HG02981 (cell line): Measurements from ENCODE around the gene ARHGAP11B.
"Not testable (repeated sequence)": the region's sequence is repeated elsewhere in the genome, so short reads cannot be mapped to it uniquely, and the experiment has no call there.

Experiments used
- ATAC-seq: cut with Tn5 transposase; IDR thresholded peaks from one replicate; pipeline ENCODE4 v1.9.1; 2021; ENCODE audit warnings: mild to moderate bottlenecking, moderate library complexity; ENCODE audit not compliant: unreplicated experiment

The ARHGAP11B gene

DNA sequence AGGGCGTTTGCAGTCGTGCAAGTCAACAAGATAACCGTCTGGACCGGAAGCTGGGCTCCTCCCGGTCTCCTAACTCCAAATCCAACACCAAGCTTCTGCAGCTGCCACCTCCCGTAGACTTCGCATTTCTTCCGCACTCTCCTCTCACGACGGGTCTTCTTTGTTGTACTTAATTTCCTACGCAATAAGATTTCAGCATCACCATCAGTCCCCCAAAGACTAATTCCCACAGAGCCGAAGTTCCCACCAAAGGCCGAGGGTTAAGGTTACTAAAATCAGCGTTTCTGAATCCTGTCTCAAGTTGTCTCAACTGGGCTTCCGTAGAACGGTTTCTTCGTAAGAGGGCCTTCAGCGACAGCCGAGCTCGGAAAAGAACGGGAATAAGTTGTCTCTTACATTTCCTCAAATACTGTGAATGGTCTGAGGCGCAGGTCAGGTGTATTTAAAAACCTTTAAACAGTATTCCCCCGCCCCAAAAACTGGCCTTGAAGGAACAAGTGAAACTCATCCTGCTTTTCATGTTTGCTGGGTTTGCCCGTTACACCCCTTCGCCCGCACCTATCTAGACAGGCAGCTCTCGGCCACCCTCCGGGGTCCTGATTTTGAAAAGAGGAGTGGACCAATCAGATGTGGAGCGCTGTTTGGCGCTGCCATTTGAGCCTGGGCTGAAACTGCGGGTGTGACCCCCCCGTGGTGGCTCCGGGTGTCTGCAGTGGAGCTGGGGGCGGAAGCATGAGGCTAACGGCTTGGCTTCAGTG lies at the start of gene ARHGAP11B:
Gene ARHGAP11B (plus strand): TSS at position 693 of the 758 bp plus-strand sequence.
- ATAC-seq = peak; percentile 91

DNA sequence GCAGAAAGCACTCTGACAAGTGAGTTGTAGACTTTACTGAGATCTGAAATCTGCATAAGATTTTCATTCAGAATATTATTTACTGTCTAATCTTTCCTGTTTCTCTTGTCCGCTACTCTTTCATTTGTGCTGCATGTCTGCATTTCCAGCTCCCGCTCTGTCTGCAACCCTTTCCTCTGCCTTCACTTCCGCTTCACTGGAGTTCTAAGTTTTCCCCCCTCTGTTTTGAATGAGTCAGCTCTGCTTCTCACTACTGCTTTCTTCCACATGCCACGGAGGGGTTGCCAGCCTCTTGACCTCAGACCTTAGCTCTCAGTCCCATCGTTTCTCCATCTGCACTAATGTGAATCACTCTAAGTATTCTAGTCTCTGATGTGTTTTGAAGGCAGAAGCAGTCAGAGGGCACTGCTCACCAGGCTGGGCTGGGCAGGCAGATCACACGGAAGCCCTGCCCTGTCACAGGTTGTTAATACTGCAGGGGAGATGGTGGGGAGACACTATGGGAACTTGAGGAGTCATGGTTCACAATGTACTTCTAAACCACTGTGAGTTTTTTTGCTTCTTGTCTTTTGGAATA lies 46.4 kb upstream of the ARHGAP11B start:
- not testable (repeated sequence) for ATAC-seq

DNA sequence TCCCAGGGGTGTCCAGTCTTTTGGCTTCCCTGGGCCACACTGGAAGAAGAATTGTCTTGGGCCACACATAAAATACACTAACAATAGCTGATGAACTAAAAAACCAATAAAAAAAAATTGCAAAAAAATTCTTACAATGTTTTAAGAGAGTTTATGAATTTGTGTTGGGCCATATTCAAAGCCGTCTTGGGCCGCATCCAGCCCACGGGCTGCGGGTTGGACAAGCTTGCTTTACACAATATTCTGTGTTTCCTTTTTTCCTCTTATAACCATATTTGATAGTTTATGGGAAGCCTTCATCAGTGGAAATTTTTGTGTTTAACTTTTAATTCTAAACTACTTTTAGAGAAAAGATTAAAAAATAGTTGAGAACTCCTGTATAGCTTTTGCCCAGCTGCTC lies 45.2 kb upstream of the ARHGAP11B start:
- ATAC-seq = not testable (repeated sequence)

DNA sequence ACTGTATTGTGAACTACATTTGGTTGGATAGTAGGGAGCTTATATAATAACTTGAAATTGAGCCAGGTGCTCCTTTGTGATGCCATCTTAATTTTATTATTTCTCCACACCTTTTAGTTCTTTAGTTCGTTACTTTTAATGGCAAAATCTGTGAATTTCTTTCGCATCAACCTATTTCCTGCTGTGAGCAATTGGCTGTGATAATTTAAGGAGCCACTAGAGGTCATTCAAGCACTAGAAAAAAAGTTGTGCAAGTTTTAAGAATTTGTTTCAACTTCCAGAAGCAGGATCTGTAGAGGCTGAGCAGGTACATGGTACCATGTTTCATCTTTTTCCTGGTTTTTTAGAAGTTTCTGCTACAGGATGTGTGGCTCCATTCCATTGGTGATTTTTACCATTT lies 27.0 kb upstream of the ARHGAP11B start:
- ATAC-seq = not testable (repeated sequence)

DNA sequence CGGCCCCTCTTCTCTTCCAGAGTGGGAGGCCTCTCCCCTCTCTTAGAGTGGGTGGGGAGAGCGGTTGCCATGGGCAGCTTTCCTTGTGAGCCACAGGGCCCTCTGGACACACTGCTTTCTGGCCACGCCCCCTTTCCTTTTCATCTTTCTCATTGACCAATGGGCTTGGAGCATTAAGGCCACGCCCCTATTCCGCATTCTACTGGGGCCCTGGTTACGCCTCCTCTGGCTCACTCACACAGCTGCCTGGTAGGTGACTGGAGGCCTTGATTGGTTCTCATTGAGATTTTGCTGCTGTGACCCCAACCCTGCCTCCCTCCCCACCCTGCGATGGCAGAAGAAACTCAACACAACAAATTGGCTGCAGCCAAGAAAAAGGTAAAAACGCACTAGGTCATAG lies 22.1 kb upstream of the ARHGAP11B start, which contains the start of gene GOLGA8H:
Gene GOLGA8H (plus strand): TSS at position 233 of the 400 bp plus-strand sequence. CDS start 98 bp downstream, at position 331.
- ATAC-seq = not testable (repeated sequence)

DNA sequence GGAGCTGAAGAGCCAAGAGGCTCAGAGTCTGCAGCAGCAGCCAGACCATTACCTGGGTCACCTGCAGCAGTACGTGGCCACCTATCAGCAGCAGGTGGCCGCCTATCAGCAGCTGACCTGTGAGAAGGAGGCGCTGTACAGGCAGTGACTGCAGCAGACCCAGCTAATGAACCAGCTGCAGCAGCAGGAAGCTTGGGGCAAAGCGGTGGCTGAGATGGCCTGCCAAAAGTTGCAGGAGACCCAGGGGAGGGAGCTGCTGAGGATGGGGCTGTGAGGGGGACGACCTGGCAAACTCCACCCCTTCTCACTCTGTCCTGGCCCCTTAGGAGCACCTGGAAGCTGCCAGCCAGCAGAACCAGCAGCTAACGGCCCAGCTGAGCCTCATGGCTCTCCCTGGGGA lies 13.7 kb upstream of the ARHGAP11B start:
- ATAC-seq = not testable (repeated sequence)

DNA sequence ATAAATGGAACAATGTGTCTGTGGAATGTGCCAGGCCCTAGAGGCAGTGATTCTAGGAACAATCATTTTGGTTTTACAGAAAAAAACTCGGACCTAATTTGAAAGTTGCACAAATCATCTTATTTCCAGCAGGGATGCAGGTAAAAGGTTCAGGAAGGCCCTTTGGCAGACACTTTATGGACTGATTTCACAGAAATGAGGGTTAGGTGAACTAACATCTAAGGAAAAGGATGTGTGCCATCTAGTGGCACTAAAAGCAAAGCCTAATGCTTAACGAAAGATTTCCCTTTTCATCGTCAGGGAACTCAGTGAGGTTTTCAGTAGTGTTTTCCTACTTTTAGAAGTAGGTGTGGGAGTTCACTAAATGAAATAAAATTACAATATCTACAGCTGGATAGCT lies 4.6 kb upstream of the ARHGAP11B start:
- not testable (repeated sequence) for ATAC-seq

DNA sequence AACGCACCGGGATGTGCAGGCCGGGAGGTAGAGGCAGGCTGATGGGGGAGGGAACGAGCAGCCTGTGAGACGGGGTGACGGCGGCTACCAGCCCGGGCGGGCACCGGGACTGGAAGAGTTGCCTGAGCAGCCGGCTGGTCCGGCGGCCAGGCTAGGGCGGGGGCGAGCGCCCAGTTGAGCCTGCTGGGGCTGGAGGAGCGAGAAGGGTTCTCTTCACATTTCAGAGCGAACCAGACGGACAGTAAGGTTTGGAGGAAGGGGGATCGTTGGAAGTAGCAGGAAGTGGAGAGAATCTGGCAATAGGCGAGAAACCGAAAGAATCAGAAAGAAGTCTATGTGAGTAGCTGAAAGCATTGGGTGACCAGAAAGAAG lies 252 bp downstream of the ARHGAP11B start:
- ATAC-seq = peak; percentile 34

DNA sequence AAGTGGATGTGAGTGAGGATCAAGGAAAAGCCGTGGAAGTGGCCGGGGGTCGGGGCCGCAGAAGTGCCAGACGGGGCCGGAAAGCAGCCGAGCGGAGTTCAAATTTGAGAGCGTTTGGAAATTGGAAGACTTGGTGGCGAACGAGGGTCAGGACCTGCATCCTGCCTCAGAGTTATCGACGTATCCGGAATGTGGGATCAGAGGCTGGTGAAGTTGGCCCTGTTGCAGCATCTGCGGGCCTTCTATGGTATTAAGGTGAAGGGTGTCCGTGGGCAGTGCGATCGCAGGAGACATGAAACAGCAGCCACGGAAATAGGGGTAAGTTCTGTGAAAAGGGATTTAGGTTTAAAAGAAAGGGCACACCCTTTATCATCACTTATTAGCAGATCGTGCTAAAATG lies 704 bp downstream of the ARHGAP11B start:
- ATAC-seq = not testable (repeated sequence)

DNA sequence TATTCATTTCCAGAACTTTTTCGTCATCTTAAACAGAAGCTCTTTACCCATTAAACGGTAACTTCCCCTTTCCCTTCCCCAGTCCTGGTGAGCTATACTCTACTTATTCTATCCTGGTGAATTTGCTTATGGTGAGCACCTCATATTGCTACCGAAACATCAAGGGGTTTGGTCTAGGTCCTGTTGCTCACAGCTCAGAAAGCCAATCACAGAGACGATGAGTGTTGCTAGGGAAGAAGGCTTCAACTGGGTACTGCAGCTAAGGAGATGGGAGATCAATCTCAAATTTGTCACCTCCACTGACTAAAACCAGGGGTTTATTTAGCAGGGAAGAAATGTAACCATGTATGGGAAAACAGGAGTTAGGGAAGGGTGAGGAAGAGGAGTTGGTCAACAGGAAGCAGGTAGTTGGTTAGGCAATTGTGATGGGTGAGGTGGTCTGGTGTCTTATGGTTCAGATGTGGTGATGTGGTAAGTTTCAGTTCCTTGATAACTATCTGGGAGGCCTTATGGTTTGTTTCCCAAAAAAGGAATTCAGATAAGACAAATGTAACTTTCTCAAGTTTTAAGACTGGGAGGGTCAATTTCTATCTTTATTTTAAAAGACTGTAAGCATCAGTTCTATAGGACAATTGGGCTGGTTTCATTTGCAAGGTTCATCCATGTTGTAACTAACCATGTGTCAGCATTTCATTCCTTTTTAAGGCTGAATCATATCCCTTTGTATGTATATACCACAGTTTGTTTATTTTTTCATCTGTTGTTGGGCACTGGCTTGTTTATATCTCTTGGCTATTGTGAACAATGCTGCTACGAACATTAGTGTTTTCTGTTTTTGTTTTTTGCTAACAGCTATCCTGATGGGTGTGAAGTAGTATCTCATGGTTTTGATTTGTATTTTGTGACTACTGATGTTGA lies 24.3 kb downstream of the ARHGAP11B start:
- peak; percentile 84 for ATAC-seq

DNA sequence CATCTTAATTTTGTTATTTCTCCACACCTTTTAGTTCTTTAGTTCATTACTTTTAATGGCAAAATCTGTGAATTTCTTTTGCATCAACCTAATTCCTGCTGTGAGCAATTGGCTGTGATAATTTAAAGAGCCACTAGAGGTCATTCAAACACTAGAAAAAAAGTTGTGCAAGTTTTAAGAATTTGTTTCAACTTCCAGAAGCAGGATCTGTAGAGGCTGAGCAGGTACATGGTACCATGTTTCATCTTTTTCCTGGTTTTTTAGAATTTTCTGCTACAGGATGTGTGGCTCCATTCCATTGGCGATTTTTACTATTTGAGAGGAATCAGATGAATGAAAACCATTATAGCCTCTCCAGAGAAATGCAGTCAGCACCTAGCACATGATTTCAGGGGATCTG lies 35.2 kb downstream of the ARHGAP11B start:
- ATAC-seq = not testable (repeated sequence)

DNA sequence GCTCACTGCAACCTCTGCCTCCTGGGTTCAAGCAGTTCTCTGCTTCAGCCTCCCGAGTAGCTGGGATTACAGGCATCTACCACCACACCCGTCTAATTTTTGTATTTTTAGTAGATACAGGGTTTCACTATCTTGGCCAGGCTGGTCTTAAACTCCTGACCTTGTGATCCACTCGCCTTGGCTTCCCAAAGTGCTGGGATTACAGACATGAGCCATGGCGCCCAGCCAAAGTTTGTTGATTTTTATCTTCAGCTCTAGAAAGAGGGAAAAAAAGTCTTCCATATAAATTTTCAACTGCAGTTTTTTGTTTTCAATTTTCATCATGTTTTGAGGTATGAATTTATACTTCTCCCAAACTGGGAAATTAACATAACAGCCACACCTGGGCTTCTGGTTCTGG lies 43.7 kb downstream of the ARHGAP11B start:
- ATAC-seq = not testable (repeated sequence)

DNA sequence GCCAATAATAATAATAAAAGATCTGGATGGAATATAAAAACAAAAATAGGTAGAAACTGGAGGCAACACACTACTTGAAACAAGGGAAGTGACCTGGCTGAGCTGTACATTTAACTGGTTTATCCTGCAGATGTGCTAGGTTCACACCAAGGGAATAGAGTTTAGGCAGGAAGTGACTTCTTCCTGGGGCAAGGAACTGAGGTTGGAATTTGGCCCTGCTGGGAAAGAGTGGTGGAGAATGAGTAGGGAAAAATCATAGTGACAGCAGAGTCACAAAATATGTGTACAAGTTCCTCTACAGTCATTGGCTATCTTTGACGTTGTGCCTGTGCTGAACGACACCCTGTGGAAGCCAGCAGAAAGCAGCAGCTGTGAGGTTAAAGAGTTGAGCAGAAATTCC lies 44.1 kb downstream of the ARHGAP11B start:
- ATAC-seq = no peak

DNA sequence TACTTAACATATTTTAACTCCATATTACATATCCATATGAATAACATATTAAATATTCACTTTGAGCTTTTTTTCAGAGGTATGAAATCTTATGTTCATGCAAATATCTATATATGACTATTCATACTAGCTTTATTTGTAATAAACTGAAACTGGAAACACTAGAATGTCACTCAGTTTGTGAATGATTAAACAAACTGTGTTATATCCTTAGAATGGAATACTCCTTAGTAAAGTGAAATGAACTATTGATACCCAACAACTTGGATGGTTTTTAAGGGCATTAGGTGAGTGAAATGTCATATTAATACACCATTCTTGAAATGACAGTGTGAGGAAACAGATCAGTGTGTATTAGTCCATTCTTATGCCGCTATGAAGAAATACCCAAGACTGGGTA lies 45.4 kb downstream of the ARHGAP11B start:
- no peak for ATAC-seq

DNA sequence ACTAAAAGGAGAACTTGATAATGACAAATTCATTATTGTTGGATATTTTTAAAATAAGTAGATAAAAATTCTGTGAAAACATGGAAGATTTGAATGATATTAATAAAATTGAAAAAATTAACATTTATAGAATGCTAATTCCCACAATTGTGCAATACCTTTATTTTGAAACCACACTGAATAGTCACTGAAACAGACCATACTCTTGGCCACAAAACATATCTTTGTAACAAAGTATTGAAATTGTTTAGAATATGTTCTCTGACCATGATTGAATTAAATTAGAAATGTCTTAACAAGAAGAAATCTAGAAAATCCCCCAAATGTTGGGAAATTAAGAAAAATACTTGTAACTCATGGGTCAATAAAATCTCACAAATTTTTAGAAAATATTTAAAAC lies 49.2 kb downstream of the ARHGAP11B start:
- no peak for ATAC-seq

DNA sequence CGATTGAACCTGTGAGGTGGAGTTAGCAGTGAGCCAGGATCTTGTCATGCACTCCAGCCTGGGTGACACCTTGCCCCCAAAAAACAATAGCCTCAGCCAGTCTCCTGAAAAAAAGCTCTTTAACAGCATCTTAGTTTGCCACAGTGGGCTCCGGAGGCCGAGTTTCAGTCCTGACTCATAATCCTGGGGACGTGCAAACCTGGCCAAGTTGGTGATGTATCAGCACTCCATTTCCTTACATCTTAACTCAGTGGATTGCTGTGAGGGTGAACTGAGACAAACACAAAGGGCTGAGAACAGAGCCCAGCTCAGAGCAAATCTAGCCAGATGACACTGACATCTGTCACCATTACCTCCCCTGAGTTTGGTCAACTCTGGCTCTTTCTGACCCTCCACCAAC lies 50.0 kb downstream of the ARHGAP11B start:
- ATAC-seq = not testable (repeated sequence)

DNA sequence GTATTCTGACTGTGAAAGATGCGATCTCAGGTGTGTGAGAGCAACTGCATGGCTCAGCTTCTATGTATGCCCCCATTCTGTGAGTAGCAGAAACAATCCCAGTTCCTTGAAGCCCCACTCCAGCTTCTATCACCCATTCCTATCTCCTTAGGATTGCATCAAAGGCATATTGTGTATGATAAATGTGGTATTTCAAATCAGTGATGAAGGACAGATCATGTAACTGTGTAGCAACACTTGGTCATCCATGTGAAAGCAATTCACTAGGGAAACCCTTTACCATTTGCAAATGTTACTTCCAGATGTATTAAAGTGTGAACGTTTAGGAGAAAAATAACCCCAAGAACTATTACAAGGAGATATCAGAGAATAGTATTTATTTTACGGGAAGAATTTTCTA lies 55.1 kb downstream of the ARHGAP11B start:
- not testable (repeated sequence) for ATAC-seq

DNA sequence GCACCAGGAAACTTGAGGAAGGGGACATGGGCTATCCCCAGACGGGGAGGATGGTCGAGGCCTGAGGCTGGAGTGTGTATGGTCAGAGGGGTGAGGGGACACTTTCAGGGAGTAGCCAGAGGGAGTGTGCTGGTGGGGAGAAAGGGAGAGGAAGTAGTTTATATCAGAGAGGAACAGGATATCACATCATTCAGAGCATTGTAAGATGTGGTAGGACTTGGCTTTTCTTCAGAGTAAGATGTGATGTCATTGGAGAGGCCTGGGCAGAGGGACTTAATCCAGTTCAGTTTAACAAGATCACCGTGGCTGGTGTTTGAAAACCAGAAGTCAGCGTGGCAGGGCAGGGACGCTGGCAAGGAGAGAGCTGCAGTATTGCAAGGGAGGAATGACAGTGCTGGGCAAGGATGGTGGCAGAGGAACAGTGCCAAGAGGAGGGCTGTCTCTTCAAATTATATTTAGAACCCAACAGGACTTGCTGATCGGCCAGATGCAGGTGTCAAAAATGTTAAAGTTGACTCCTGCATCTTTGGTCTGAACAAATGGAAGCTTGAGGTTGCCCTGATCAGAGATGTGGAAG lies 59.9 kb downstream of the ARHGAP11B start:
- not testable (repeated sequence) for ATAC-seq

DNA sequence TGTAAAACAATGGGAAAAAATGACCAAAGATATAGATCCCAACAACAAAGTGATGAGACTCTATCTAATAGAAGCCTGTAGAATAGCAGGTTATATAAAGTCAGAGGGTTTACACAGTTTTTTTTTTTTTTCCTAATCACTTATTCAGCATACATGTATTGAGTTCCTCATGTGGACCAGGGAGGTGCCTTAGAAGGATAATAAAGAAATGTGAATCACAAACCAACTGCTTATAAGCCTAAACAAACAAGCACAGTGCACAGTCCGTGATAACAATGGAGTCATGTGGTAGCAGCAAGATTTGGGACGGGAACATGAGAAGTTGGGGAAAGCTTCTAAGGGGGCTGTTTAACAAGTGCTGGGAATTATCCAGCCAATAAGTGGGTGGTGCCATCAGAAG lies 60.7 kb downstream of the ARHGAP11B start:
- ATAC-seq = not testable (repeated sequence)
